Measurements from ENCODE around the gene MRPL14.

DNA sequence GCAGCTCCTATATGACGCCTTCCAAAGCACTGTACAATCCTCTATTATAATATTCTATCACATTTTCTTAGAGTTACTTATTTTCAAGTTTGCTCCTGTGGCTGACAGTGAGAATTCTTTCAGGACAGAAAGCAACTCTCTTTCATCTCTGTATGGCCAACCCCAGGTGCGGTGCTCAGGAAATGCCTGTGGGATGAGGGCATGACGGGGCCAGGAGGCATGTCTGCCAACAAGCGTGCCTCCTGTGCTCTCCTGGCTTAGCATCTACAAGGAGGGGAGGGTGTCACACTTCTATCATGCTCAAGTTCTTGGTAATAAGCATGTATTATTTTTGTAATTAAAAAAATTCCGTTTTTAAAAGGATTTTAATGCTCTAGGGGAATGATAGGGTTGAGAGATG lies 11.4 kb downstream of the MRPL14 start:
- TF ChIP-seq, protein P1, sequence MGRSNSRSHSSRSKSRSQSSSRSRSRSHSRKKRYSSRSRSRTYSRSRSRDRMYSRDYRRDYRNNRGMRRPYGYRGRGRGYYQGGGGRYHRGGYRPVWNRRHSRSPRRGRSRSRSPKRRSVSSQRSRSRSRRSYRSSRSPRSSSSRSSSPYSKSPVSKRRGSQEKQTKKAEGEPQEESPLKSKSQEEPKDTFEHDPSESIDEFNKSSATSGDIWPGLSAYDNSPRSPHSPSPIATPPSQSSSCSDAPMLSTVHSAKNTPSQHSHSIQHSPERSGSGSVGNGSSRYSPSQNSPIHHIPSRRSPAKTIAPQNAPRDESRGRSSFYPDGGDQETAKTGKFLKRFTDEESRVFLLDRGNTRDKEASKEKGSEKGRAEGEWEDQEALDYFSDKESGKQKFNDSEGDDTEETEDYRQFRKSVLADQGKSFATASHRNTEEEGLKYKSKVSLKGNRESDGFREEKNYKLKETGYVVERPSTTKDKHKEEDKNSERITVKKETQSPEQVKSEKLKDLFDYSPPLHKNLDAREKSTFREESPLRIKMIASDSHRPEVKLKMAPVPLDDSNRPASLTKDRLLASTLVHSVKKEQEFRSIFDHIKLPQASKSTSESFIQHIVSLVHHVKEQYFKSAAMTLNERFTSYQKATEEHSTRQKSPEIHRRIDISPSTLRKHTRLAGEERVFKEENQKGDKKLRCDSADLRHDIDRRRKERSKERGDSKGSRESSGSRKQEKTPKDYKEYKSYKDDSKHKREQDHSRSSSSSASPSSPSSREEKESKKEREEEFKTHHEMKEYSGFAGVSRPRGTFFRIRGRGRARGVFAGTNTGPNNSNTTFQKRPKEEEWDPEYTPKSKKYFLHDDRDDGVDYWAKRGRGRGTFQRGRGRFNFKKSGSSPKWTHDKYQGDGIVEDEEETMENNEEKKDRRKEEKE (IDR thresholded peaks at IDR 0.05): no peak
- TF ChIP-seq ZNF24 (IDR thresholded peaks at IDR 0.05) (no peak), POLR2A (IDR thresholded peaks at IDR 0.05; ENCODE audit: low read depth, low read length) (no peak), EP300 (IDR thresholded peaks at IDR 0.05; ENCODE audit: borderline replicate concordance in 1 of 2, control insufficient read depth in 1 of 2, low read depth in 2 of 2, low read length in 2 of 2) (no peak), CEBPZ (IDR thresholded peaks at IDR 0.05; ENCODE audit: low read depth, low read length) (no peak), KAT2A (conservative IDR thresholded peaks at IDR 0.05; ENCODE audit: control insufficient read depth, low read depth, low read length) (no peak), SREBF2 (IDR thresholded peaks at IDR 0.05; ENCODE audit: low read length) (no peak), SPI1 (IDR thresholded peaks at IDR 0.05; ENCODE audit: borderline replicate concordance, insufficient read depth, low read depth, low read length) (no peak), ATF7 (IDR thresholded peaks at IDR 0.05; ENCODE audit: low read depth) (no peak)

All from GM12878 (cell line).